Measurements from ENCODE around the gene CAPZA3. TPM values are rescaled to one million over a fixed set of nuclear protein-coding genes. Genes with fewer than 3 reads are reported as not detected.

The CAPZA3 gene
- total and polyA plus RNA-seq, 8 donors: 1.8 to 7.3 (median 3.2) TPM; not detected in 4

- H3K4me1 ChIP-seq: no peaks in the 10 kb centered on the region
- H3K27me3 ChIP-seq: no peaks in the 10 kb centered on the region
- no peak overlapping the region for H3K27ac ChIP-seq
- H3K4me3 ChIP-seq: no peak overlapping the region
- TF ChIP-seq EP300 (IDR thresholded peaks at IDR 0.05): no peak
- TF ChIP-seq POLR2AphosphoS5 (IDR thresholded peaks at IDR 0.05): no peak
- TF ChIP-seq POLR2A (IDR thresholded peaks at IDR 0.05): no peak
- TF ChIP-seq, protein P1, sequence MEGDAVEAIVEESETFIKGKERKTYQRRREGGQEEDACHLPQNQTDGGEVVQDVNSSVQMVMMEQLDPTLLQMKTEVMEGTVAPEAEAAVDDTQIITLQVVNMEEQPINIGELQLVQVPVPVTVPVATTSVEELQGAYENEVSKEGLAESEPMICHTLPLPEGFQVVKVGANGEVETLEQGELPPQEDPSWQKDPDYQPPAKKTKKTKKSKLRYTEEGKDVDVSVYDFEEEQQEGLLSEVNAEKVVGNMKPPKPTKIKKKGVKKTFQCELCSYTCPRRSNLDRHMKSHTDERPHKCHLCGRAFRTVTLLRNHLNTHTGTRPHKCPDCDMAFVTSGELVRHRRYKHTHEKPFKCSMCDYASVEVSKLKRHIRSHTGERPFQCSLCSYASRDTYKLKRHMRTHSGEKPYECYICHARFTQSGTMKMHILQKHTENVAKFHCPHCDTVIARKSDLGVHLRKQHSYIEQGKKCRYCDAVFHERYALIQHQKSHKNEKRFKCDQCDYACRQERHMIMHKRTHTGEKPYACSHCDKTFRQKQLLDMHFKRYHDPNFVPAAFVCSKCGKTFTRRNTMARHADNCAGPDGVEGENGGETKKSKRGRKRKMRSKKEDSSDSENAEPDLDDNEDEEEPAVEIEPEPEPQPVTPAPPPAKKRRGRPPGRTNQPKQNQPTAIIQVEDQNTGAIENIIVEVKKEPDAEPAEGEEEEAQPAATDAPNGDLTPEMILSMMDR (IDR thresholded peaks at IDR 0.05): no peak
- 81 to 99% (median 98%) methylated on average over 2 of the region's 2 CpGs for WGBS, 5 donors
- intact Hi-C loops (cut with DNase I; ENCODE audit: low total_unique reads): no loop called here
- peak in 1 of 2 donors; percentile 13 for DNase-seq
- H3K9me3 ChIP-seq: no peaks in the 10 kb centered on the region
- no peaks in the 10 kb centered on the region for H3K36me3 ChIP-seq
Measured at GRCh38 chr12:18723752-18724151, 14.2 kb upstream of the CAPZA3 start.

DNA sequence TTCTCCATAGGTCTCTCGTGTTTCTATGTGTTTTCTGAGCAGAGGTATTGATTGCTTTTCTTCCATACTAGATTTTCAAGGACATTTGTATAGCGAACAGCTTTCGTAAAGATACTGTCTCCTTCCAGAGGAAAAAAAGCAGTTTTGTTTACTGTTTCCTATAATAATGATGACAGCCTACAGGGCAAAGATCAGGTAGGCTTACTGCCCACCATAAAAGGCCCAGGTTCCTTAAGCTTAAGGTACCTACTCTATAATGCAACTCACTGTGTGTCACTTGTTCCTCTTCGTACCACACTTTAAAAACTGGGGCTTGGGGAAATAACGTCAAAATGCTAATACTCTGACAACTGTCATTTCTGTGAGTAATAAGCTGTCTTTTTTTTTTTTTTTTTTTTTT, 6.8 kb upstream of the CAPZA3 start:
- intact Hi-C loops (cut with DNase I; ENCODE audit: low total_unique reads): no loop called here
- no peaks in the 10 kb centered on the region for H3K4me1 ChIP-seq
- no peak overlapping the region for H3K4me3 ChIP-seq
- no peak overlapping the region for H3K27ac ChIP-seq
- WGBS, 5 donors: 74 to 88% (median 84%) methylated on average over 5 of the region's 5 CpGs
- TF ChIP-seq POLR2AphosphoS5 (IDR thresholded peaks at IDR 0.05): no peak
- no peak for TF ChIP-seq POLR2A (IDR thresholded peaks at IDR 0.05)
- no peak for TF ChIP-seq EP300 (IDR thresholded peaks at IDR 0.05)
- TF ChIP-seq, protein P1 (IDR thresholded peaks at IDR 0.05): no peak
- no peaks in the 10 kb centered on the region for H3K27me3 ChIP-seq
- H3K36me3 ChIP-seq: no peaks in the 10 kb centered on the region
- DNase-seq: no peak
- H3K9me3 ChIP-seq: peaks cover 4 to 21% (median 16%) of the 10 kb centered on the region in 4 donors

- Histone ChIP-seq H3K4me3 (no peak overlapping the region), H3K36me3 (no peaks in the 10 kb centered on the region), H3K4me1 (peaks cover 0 to 15% (median 4%) of the 10 kb centered on the region in 4 donors), H3K27ac (no peak overlapping the region), H3K27me3 (no peaks in the 10 kb centered on the region), H3K9me3 (no peaks in the 10 kb centered on the region)
- WGBS, 5 donors: 39 to 65% (median 41%) methylated on average over 1 of the region's 1 CpG
- intact Hi-C loops (cut with DNase I; ENCODE audit: low total_unique reads): no loop called here
- TF ChIP-seq POLR2AphosphoS5 (IDR thresholded peaks at IDR 0.05) (no peak), POLR2A (IDR thresholded peaks at IDR 0.05) (no peak), EP300 (IDR thresholded peaks at IDR 0.05) (no peak)
- TF ChIP-seq, protein P1 (IDR thresholded peaks at IDR 0.05): no peak
- DNase-seq: peak in 1 of 2 donors; percentile 11
Measured at GRCh38 chr12:18747895-18748294, 10.0 kb downstream of the CAPZA3 start.

DNA sequence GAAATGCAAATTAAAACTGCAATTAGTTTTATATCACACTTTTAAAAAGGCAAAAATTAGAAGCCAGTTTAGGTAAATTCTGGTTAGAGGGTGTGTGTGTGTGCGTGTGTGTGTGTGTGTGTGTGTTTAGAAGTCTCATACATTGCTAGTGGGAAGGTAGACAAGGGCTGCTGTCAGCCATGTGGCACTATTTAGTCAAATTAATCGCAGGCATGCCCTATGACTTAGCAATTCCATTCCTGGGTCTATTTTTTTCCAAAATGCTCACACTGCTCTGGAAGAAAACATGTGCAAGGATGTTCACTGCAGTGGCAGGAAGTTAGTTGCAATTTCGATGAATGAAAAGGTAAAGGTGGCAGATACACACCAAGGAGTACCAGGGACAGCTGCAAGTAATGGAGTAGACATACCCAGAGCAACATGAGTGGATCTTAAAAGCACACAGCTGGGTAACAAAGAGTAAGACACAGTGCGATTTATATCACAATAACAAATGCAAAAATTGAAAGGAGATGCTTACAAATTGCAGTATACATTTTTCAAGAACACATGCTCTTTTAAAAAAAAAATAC, 11.6 kb downstream of the CAPZA3 start:
- intact Hi-C loops (cut with DNase I; ENCODE audit: low total_unique reads): no loop called here
- WGBS, 5 donors: 61 to 86% (median 77%) methylated on average over 4 of the region's 4 CpGs
- no peak overlapping the region for H3K27ac ChIP-seq
- TF ChIP-seq POLR2AphosphoS5 (IDR thresholded peaks at IDR 0.05): no peak
- TF ChIP-seq, protein P1 (IDR thresholded peaks at IDR 0.05): no peak
- no peak for TF ChIP-seq EP300 (IDR thresholded peaks at IDR 0.05)
- no peak for TF ChIP-seq POLR2A (IDR thresholded peaks at IDR 0.05)
- peaks cover 0 to 31% (median 14%) of the 10 kb centered on the region in 4 donors for H3K4me1 ChIP-seq
- no peaks in the 10 kb centered on the region for H3K9me3 ChIP-seq
- no peak for DNase-seq
- H3K36me3 ChIP-seq: no peaks in the 10 kb centered on the region
- no peak overlapping the region for H3K4me3 ChIP-seq
- H3K27me3 ChIP-seq: no peaks in the 10 kb centered on the region
